HG03139 (cell line): ENCODE data around the gene CSH1.
"Not testable (repeated sequence)": the region's sequence is repeated elsewhere in the genome, so short reads cannot be mapped to it uniquely, and the experiment has no call there.

ENCODE experiments used
- ATAC-seq: cut with Tn5 transposase; IDR thresholded peaks from one replicate; pipeline ENCODE4 v1.9.1; 2021; ENCODE audit not compliant: unreplicated experiment

Gene CSH1

DNA sequence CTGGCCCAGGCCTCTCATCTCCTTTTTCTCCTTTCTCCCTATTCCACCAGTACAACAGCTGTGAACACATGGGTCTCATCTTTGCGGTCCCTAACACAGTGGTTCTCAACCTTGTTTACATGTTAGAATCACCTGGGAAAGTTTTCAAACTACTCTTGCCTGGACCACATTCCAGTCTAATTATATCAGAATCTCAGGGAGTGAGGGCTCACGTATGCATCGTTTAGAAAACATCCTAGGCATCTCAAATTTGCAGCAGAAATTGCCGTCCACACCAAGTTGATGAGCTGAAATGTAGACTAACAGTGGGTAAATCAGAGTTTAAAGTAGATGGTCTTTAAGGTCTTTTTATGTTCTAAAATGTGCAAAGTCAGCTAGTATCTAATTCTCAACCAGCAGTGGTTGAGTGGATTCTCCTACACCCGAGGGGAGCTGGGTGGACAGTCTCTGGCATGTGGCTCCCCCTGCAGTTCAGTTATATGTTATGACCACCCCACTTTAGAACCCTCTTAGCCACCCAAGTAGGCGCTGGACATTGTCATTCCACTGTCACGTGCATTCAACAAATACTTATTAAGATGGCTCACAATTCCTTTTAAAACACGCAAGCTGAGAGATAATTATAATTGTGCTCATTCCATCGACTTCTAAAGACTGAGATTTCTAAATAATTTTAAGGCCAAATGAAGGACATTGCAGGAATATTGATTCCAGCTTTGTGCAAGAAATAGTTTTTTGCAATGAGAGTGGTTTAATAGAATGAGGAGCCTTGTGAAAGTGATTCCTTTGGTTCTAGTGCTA is 26.7 kb downstream of the CSH1 start:
- ATAC-seq: not testable (repeated sequence)

DNA sequence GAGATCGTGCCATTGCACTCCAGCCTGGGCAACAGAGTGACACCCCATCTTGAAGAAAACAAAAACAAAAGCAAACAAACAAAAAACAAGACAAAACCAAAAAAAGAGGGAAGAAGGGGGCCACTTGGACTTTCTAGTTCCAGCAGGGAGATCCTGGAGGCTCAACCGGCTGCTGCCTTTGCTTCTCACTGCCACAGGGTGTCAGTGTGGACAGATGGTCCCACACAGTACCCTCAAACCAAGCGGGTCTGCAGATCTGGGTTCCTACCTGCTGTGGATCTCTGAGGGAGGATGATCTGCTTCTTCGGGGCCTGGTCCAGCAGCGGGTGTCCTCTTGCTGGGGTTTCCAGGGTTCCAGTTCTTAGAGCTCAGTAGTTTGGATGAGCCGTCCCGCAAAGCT is 29.7 kb downstream of the CSH1 start:
- ATAC-seq: not testable (repeated sequence)

DNA sequence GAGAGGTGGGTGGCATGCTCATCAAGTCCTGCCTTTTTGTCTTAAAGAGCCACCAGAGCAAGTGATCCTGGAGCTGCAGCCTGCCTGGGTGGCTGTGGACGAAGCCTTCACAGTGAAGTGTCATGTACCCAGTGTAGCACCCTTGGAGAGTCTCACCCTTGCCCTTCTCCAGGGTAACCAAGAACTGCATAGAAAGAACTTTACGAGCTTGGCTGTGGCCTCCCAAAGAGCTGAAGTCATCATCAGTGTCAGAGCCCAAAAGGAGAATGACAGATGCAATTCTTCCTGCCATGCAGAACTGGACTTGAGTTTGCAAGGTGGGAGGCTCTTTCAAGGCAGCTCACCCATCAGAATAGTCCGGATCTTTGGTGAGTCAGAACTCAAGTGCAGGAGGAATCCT is 37.1 kb downstream of the CSH1 start:
- ATAC-seq: no peak

DNA sequence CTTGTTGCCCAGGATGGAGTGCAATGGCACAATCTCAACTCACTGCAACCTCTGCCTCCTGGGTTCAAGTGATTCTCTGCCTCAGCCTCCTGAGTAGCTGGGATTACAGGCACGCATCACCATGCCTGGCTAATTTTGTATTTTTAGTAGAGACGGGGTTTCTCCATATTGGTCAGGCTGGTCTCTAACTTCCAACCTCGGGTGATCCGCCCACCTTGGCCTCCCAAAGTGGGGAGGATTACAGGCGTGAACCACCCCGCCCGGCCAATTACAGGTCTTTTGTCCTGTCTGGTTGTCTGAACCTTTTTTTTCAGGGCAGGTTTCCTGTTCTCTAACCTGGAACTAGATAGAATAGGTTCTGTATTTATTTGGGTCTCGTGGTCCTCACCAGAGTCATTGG is 39.9 kb downstream of the CSH1 start:
- ATAC-seq: not testable (repeated sequence)

DNA sequence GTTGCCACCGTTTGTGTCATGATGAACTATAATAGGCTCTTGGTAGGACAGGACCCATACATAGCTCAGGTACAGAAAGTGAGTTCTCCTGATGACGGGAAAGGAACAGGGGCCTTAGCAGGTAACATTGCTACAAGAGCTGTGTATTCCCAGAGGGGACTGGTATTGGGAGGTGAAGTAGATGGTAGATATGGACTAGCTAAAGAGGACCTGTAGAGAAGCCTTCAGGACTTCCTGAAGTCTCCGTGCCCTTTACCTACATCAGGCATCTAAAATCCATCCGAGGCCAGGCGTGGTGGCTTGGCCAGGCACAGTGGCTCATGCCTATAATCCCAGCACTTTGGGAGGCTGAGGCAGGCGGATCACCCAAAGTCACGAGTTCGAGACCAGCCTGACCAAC is 41.2 kb downstream of the CSH1 start:
- ATAC-seq: no peak

DNA sequence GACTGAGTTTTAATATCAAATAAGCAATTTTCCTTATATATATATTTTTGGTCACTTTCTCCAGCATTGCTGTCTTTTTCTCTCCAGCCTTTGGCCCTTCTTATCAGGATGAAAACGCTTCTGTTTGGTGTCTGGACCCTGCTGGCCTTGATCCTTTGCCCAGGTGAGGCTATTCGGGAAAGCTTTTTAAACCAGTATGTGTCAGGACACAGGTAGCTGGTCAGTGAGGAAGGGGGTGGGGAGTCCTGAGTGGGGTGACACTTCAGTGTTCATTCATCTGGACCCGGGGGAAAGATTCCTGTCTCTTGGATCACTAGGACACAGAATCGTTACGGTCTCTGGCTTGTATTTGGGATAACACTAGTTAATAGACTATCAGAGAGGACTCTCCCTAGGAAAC is 41.7 kb downstream of the CSH1 start:
- ATAC-seq: no peak

DNA sequence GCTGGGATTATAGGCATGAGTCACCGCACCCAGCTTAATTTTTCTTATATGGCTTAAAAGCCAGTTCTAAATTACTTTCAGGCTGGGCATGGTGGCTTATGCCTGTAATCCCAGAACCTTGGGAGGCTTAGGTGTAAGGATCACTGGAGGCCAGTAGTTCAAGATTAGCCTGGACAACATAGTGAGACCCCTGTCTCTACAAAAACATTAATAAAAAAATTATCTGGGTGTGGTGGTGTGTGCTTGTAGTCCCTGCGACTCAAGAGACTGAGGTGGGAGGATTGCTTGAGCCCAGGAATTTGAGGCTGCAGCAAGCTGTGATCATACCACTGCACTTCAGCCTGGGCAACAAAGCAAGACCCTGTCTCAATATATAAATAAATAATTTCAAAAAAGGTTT is 43.1 kb downstream of the CSH1 start:
- ATAC-seq: no peak

DNA sequence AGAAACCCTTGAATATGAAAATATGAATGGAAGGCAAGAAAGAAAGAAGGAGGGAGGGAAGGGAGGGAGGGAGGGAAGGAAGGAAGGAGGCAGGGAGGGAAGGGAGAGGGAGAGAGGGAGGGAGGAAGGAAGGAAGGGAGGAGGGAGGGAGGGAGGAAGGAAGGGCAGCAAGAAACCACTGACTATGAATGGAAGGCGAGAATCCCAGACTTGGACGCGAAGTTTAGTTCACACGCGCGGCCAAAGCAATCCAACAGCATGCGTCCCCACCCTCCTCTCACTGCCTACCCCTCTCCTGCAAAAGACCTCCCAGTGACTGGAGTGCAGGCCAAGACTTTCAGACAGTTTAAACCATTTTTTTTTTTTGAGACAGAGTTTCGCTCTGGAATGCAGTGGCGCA is 46.0 kb downstream of the CSH1 start:
- no peak for ATAC-seq

DNA sequence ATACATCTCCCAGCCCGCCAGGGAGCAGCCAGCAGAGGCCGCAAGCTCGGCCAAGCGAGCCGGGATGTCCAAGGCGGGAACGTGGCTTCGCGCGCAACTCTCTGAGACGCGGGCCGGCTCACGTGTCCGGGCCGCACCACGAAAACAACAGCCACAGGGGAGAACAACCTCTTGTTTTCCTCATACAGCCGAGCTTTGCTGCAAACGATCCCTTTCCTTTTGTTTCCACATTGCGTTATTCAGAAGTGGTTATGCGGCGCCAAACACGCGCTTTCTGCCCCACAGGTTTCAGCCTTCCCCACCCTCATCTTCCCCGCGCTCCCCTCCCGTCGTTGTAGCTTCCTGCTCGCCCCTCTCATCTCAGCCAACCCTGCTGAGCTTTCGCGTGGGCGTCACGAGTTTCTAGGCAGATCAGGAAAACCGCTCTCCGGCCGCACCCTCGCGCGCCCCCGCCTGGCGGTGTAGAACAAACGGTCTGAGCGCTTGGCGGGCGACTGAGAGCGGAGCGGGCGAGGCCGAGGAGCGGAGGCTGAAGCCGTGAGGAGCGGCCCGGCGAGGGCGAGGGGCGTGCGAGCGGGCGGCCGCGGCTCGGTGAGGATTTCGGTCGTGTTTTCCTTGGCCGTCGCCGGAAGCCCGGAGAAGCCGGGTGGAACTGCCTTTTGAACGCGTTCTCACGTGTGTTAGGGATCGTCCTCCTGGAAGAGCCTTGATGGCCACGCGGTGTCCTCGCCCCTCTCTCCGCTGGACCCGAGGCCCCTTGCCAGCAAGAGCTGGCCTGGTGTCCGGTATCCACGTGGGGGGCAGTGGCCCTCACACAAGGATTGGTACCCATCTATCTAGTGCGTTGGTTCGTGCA is 47.3 kb downstream of the CSH1 start:
- ATAC-seq: peak; percentile 85

DNA sequence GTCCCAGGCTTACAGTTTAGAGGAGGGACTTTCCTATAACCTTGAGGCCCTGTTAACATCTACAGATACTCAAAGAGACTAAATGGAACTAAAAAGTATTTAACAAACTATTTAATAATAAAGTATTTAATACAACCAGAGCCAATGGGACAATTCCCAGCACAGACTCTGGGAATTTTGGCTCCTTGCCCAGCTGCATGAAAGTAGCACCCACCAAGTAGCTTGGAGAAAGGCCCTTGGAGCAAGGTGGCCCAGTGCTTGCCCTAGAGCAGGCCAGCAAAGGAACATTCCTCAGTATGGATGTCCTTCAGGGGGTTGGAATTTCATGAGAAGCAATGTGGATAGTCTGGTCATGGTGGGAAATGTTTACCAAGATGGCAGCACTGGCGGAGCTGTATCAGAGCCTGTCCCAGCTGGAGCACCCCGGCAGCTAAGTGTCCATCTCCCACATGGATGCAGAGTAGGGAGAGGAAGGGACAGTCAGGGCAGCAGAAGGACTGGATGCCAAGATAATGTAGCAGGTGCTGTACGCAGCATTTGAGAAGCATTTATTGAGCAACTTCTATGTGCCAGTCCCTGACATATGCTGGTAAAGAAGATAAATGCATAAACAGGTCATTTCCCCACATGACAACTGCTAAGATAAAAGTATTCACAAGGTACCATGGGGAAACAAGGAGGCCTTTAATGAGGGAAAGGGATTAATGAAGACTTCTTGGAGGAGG is 48.7 kb downstream of the CSH1 start:
- ATAC-seq: no peak

DNA sequence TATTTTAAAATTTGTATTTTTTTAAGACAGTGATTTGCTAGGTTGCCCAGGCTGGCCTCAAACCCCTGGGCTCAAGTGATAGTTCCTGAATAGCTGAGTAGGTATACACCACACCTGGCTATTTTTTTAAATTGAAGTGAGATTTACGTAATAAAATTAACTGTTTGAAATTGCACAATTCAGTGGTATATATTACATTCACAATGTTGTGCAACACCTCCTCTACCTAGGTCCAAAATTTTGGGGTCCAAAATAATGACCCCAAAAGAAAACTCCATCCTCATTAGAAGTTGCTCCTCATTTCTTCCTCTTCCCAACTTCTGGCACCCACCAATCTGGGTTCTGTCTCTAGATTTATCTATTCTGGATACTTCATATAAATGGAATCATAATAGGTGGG is 50.9 kb downstream of the CSH1 start:
- ATAC-seq: no peak
